Measurements from ENCODE around the gene UNC50.

GRCh38 chr2:98572211-98572610 lies 36.2 kb upstream of the UNC50 start:
- TF ChIP-seq CTCF (IDR thresholded peaks at IDR 0.05) (no peak), POLR2A (IDR thresholded peaks at IDR 0.05) (no peak), POLR2AphosphoS5 (IDR thresholded peaks at IDR 0.05) (no peak)

All from sigmoid colon (tissue), 4 donors.